C4-2B (cell line): ENCODE results near the gene KLHL25.

ENCODE experiments used
- CTCF ChIP-seq: fragments of 450-650 bp; conservative IDR thresholded peaks from 2 replicates; pipeline ENCODE4 v1.5.1; 2017; ENCODE audit warnings: mild to moderate bottlenecking
- ZFX ChIP-seq: fragments of 450-650 bp; IDR thresholded peaks from 2 replicates; pipeline ENCODE4 v1.6.1; 2017

- TF ChIP-seq CTCF: no peak
- no peak for TF ChIP-seq ZFX
Measured at GRCh38 chr15:85771781-85772445, 22.8 kb downstream of the KLHL25 start.
